NCI-H128 (cell line): ENCODE measurements around the gene MEN1.
A peak's percentile ranks its signal among the peaks of the same experiment; 100 is the strongest.

ENCODE experiments used
- DNase-seq: peaks from one replicate; lab custom pipeline; 2025; ENCODE audit not compliant: unreplicated experiment; lab: John Stamatoyannopoulos, UW

MEN1 gene

GRCh38 chr11:64803158-64803845 is 7.0 kb downstream of the MEN1 start, which contains the start of gene MAP4K2:
Gene MAP4K2, minus strand, starts transcription at chr11:64803214. Its CDS starts 65 bp downstream, at chr11:64803149.
- DNase-seq: peak; percentile 74

- no peak for DNase-seq
Observed at GRCh38 chr11:64802370-64803157, 7.8 kb downstream of the MEN1 start.

- DNase-seq: no peak
Observed at GRCh38 chr11:64801561-64802369, 8.6 kb downstream of the MEN1 start.

GRCh38 chr11:64801158-64801464 is 9.2 kb downstream of the MEN1 start:
- DNase-seq: no peak

- DNase-seq: no peak
Observed at GRCh38 chr11:64800303-64801157, 9.8 kb downstream of the MEN1 start.

- no peak for DNase-seq
Observed at GRCh38 chr11:64799623-64800302, 10.6 kb downstream of the MEN1 start.

- no peak for DNase-seq
Observed at GRCh38 chr11:64799256-64799622, 11.1 kb downstream of the MEN1 start.

GRCh38 chr11:64796757-64797541 is 13.4 kb downstream of the MEN1 start:
- DNase-seq: no peak

GRCh38 chr11:64796047-64796756 is 14.1 kb downstream of the MEN1 start:
- no peak for DNase-seq

GRCh38 chr11:64794526-64794925 is 15.8 kb downstream of the MEN1 start:
- DNase-seq: no peak

- no peak for DNase-seq
Observed at GRCh38 chr11:64793271-64794160, 16.8 kb downstream of the MEN1 start.

GRCh38 chr11:64792482-64792881 is 17.9 kb downstream of the MEN1 start:
- no peak for DNase-seq

- no peak for DNase-seq
Observed at GRCh38 chr11:64791781-64792291, 18.5 kb downstream of the MEN1 start.

GRCh38 chr11:64790205-64791095 is 19.9 kb downstream of the MEN1 start:
- DNase-seq: no peak

- DNase-seq: no peak
Observed at GRCh38 chr11:64789331-64790204, 20.8 kb downstream of the MEN1 start.
